ENCODE data around the gene PPP4C.

PPP4C gene

DNA sequence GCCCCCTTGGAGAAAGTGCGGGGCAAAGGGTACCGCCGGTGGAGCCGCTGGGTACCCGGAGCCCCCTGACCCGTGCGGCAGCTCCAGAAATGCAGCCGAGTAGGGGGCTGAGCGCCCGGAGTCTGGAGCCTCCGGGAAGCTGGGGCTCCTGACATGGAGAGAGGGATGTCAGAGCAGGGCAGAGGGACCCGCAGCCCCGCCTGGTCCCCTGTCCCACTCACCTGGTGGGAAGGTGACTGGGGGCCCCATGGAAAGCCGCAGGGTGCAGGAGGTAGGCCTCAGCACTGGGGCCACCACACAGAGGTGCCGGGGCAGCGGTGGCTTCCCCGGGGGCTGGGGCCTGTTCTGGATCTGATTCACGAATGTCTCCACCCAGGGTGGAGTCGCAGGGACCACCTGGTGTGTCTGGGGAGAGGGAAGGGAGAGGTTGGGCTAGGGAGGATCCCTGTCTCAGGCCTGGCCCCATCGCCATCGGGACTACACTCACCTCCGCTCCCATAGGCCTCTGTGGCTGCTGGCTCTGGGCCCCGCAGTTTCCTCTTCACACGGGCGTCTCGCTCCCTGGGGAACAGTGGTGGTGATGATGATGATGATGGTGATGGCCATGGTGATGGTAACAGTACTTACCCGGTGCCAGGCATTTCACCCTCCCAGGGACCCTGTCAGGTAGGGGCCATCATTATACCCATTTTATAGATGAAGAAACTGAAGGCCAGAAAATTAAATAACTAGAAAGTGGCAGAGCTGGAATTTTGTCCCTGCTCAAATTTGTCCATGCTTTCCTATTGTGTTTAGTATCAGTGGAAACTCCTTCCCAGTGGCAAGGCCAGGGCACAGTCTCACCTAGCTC is 10.7 kb downstream of the PPP4C start:
- Histone ChIP-seq H3K27ac (ENCODE audit: poor library complexity, severe bottlenecking) (no peak overlapping the region), H3K4me3 (ENCODE audit: severe bottlenecking) (no peak overlapping the region), H3K9me3 (ENCODE audit: severe bottlenecking) (no peaks in the 10 kb centered on the region), H3K27me3 (ENCODE audit: insufficient read depth, poor library complexity, severe bottlenecking) (no peaks in the 10 kb centered on the region), H3K4me1 (ENCODE audit: insufficient read depth, poor library complexity, severe bottlenecking) (peaks cover 13% of the 10 kb centered on the region), H3K36me3 (ENCODE audit: low read depth) (peaks cover 45% of the 10 kb centered on the region)
- DNase-seq (ENCODE audit: low spot score): no peak
- ATAC-seq (ENCODE audit: low read depth): no peak
- TF ChIP-seq, protein P1, sequence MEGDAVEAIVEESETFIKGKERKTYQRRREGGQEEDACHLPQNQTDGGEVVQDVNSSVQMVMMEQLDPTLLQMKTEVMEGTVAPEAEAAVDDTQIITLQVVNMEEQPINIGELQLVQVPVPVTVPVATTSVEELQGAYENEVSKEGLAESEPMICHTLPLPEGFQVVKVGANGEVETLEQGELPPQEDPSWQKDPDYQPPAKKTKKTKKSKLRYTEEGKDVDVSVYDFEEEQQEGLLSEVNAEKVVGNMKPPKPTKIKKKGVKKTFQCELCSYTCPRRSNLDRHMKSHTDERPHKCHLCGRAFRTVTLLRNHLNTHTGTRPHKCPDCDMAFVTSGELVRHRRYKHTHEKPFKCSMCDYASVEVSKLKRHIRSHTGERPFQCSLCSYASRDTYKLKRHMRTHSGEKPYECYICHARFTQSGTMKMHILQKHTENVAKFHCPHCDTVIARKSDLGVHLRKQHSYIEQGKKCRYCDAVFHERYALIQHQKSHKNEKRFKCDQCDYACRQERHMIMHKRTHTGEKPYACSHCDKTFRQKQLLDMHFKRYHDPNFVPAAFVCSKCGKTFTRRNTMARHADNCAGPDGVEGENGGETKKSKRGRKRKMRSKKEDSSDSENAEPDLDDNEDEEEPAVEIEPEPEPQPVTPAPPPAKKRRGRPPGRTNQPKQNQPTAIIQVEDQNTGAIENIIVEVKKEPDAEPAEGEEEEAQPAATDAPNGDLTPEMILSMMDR (IDR thresholded peaks at IDR 0.05; ENCODE audit: poor library complexity, severe bottlenecking): no peak

DNA sequence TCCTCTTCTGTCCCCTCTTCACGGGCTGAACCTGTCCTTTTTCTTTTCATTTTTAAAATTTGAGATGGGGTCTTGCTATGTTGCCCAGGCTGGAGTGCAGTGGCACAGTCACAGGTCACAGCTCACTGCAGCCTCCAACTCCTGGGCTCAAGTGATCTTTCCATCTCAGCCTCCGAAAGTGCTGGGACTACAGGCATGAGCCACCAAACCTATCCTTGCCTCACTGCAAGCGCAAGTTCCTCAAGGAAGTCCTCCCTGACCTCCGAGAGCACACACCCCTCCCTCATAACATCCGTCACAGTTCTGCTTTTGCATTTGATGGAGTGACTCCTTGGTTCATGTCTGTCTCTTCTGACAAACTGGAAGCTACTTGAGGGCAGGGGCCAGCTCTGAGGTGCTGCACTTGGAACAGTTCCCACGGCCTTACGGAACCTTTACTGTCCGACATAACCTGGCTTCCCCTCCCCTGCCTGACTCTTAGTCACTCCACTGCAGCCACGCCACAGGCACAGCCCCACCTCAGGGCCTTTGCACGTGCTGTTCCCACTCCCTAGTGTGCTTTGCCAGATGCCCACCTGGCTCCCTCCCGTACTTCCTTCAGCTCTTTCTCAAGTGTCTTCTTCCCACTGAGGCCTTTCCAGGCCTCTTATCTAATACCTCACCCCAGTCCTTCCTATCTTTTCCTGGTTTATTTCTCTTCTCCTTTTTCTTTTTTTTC is 11.5 kb downstream of the PPP4C start:
- Histone ChIP-seq H3K9me3 (ENCODE audit: severe bottlenecking) (no peaks in the 10 kb centered on the region), H3K4me3 (ENCODE audit: severe bottlenecking) (no peak overlapping the region), H3K27ac (ENCODE audit: poor library complexity, severe bottlenecking) (peak overlapping the region; percentile 87), H3K4me1 (ENCODE audit: insufficient read depth, poor library complexity, severe bottlenecking) (peaks cover 13% of the 10 kb centered on the region), H3K27me3 (ENCODE audit: insufficient read depth, poor library complexity, severe bottlenecking) (no peaks in the 10 kb centered on the region), H3K36me3 (ENCODE audit: low read depth) (peaks cover 37% of the 10 kb centered on the region)
- no peak for ATAC-seq (ENCODE audit: low read depth)
- DNase-seq (ENCODE audit: low spot score): no peak
- TF ChIP-seq, protein P1 (IDR thresholded peaks at IDR 0.05; ENCODE audit: poor library complexity, severe bottlenecking): no peak

DNA sequence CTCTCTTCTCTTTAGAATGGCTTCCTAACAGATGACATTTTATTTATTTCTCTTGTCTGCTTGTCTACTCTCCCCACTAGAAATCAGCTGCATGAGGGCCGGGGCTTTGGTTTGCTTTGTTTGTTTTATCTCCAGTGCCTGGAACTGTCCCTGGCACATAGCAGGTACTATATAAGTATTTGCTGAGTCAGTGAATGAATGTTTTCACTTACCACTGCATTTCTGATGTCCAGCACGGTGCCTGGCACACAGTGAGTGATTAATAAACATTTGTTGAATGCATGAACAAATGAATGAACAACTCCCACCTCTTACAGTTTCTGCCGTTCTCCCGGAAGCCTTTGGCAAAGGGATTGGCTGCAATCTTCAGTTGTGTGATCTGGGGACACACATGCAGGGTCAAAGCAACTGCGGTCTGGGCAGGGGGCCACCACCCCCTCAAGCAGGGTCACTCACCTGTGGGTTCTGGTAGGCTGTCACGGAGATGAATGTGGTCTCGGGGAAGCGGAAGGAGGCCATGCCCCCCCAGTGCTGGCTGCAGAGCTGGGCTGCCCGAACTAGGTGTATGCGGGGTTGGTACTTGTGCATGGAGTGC is 12.5 kb downstream of the PPP4C start:
- no peak overlapping the region for H3K4me3 ChIP-seq (ENCODE audit: severe bottlenecking)
- TF ChIP-seq, protein P1 (IDR thresholded peaks at IDR 0.05; ENCODE audit: poor library complexity, severe bottlenecking): no peak
- peaks cover 13% of the 10 kb centered on the region for H3K4me1 ChIP-seq (ENCODE audit: insufficient read depth, poor library complexity, severe bottlenecking)
- ATAC-seq (ENCODE audit: low read depth) (no peak), DNase-seq (ENCODE audit: low spot score) (no peak)
- peak overlapping the region; percentile 87 for H3K27ac ChIP-seq (ENCODE audit: poor library complexity, severe bottlenecking)
- no peaks in the 10 kb centered on the region for H3K9me3 ChIP-seq (ENCODE audit: severe bottlenecking)
- no peaks in the 10 kb centered on the region for H3K27me3 ChIP-seq (ENCODE audit: insufficient read depth, poor library complexity, severe bottlenecking)
- H3K36me3 ChIP-seq (ENCODE audit: low read depth): peaks cover 27% of the 10 kb centered on the region

DNA sequence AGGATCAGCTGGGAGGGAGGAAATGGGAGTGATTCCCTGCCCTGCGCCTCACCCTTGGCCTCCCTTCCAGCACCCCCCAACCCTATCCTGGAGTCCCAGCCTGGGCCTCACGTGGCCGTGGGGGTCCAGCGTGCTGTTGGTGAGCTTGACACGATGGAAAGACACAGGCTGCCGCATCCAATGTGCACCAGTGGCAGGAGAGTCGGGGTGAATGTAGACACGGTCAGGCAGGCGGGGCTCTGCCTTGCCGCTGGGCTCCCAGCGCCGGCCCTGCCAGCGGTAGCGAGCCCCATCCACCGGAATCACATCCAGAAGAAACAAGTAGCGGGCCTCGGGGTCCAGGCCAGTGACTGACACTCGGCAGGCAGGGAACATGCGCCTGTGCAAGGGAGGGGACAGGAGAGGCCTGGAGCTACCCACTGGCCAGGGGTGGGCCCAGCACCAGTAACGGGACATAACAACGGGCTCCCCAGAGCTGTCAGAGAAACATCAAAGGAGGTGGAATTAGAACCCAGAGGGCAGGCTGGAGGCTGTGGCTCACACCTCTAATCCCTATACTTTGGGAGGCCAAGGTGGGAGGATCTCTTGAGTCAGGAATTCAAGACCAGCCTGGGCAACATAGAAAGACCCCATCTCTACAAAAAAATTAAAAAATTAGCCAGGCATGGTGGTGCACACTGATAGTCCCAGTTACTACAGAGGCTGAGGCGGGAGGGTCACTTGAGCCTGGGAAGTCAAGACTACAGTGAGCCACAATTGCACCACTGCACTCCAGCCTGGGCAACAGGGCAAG is 13.2 kb downstream of the PPP4C start:
- no peak for ATAC-seq (ENCODE audit: low read depth)
- no peak overlapping the region for H3K4me3 ChIP-seq (ENCODE audit: severe bottlenecking)
- H3K27me3 ChIP-seq (ENCODE audit: insufficient read depth, poor library complexity, severe bottlenecking): no peaks in the 10 kb centered on the region
- H3K9me3 ChIP-seq (ENCODE audit: severe bottlenecking): no peaks in the 10 kb centered on the region
- H3K27ac ChIP-seq (ENCODE audit: poor library complexity, severe bottlenecking): peak overlapping the region; percentile 87
- H3K4me1 ChIP-seq (ENCODE audit: insufficient read depth, poor library complexity, severe bottlenecking): peaks cover 13% of the 10 kb centered on the region
- TF ChIP-seq, protein P1 (IDR thresholded peaks at IDR 0.05; ENCODE audit: poor library complexity, severe bottlenecking): no peak
- no peak for DNase-seq (ENCODE audit: low spot score)
- peaks cover 20% of the 10 kb centered on the region for H3K36me3 ChIP-seq (ENCODE audit: low read depth)

Data from RWPE2 (cell line).